K562 (cell line): ENCODE data around the gene CNTNAP4.

Source experiments
- CTCF ChIP-seq, 3 experiments: IDR thresholded peaks in 2 of 3; conservative IDR thresholded peaks in 1 of 3; 2 replicates each; pipeline ENCODE4 v1.5.1; 2011 to 2012; ENCODE audit warnings: low read length in 3 of 3, mild to moderate bottlenecking in 3 of 3, control low read depth in 2 of 3, improper control_type of control experiment in 1 of 3, inconsistent platforms in 1 of 3, low read depth in 1 of 3, mixed read lengths in 1 of 3, moderate library complexity in 1 of 3; ENCODE audit not compliant: insufficient read depth in 2 of 3
- DDX20 ChIP-seq: fragments of 450-650 bp; IDR thresholded peaks from 2 replicates; pipeline ENCODE4 v1.6.1; 2016; ENCODE audit warnings: missing genetic modification characterization, low read depth, mild to moderate bottlenecking, missing compliant biosample characterization, moderate library complexity
- EGR1 ChIP-seq: fragments of 450-650 bp; conservative IDR thresholded peaks from 2 replicates; pipeline ENCODE4 v1.6.1; 2017; ENCODE audit warnings: mild to moderate bottlenecking
- ELK1 ChIP-seq: sonication (generic); formaldehyde crosslinking; IDR thresholded peaks from 2 replicates; pipeline ENCODE4 v1.8.1; 2022; ENCODE audit warnings: missing genetic modification reagents
- EZH2 ChIP-seq: IDR thresholded peaks from 2 replicates; pipeline ENCODE4 v1.6.1; 2012; ENCODE audit warnings: low read depth, mild to moderate bottlenecking, inconsistent platforms, low read length, borderline replicate concordance
- HDAC2 ChIP-seq: fragments of 450-650 bp; IDR thresholded peaks from 2 replicates; pipeline ENCODE4 v1.6.1; 2016; ENCODE audit warnings: mild to moderate bottlenecking
- SREBF2 ChIP-seq: sonication (generic); formaldehyde crosslinking; IDR thresholded peaks from 2 replicates; pipeline ENCODE4 v1.4.0; 2020; ENCODE audit warnings: mild to moderate bottlenecking, missing genetic modification reagents
- TRIM24 ChIP-seq, 2 experiments: fragments of 450-650 bp; IDR thresholded peaks; 2 replicates each; pipeline ENCODE4 v1.6.1; 2016
- ZBTB12 ChIP-seq: fragments of 250-450 bp; sonication (Bioruptor Pico); IDR thresholded peaks from 2 replicates; pipeline ENCODE4 v1.4.0; 2020
- ZNF253 ChIP-seq: fragments of 250-450 bp; sonication (Bioruptor Pico); conservative IDR thresholded peaks from 2 replicates; pipeline ENCODE4 v1.6.1; 2021; ENCODE audit warnings: mild to moderate bottlenecking

GRCh38 chr16:76483307-76483909 is 206.2 kb downstream of the CNTNAP4 start:
- no peak for TF ChIP-seq HDAC2
- no peak for TF ChIP-seq CTCF (IDR thresholded peaks at IDR 0.05 in 2 of 3, conservative IDR thresholded peaks at IDR 0.05 in 1 of 3; ENCODE audit: insufficient read depth in 2 of 3, low read depth in 1 of 3, low read length in 3 of 3)
- no peak for TF ChIP-seq SREBF2 (CRISPR knock-in tag)
- TF ChIP-seq EGR1: no peak
- no peak for TF ChIP-seq ELK1
- no peak for TF ChIP-seq EZH2
- TF ChIP-seq DDX20 (tag): no peak
- TF ChIP-seq ZNF253 (CRISPR knock-in tag): no peak
- TF ChIP-seq ZBTB12 (CRISPR knock-in tag): no peak
- no peak for TF ChIP-seq TRIM24 (IDR thresholded peaks at IDR 0.05)
